ENCODE results near the gene MYO5A.

The MYO5A gene

GRCh38 chr15:52415628-52416027 is 113.1 kb downstream of the MYO5A start:
- DNase-seq: no peak

- DNase-seq: no peak
Observed at GRCh38 chr15:52414936-52415335, 113.7 kb downstream of the MYO5A start.

- DNase-seq: no peak
Observed at GRCh38 chr15:52408823-52409222, 119.9 kb downstream of the MYO5A start.

- no peak for DNase-seq
Observed at GRCh38 chr15:52407374-52407773, 121.3 kb downstream of the MYO5A start.

GRCh38 chr15:52406601-52407000 is 122.1 kb downstream of the MYO5A start:
- no peak for DNase-seq

GRCh38 chr15:52405856-52406255 is 122.8 kb downstream of the MYO5A start:
- no peak for DNase-seq

GRCh38 chr15:52397118-52397517 is 131.6 kb downstream of the MYO5A start:
- no peak for DNase-seq

- no peak for DNase-seq
Observed at GRCh38 chr15:52394118-52394517, 134.6 kb downstream of the MYO5A start.

GRCh38 chr15:52392008-52392687 is 136.5 kb downstream of the MYO5A start:
- no peak for DNase-seq

- no peak for DNase-seq
Observed at GRCh38 chr15:52391069-52391468, 137.6 kb downstream of the MYO5A start.

GRCh38 chr15:52385670-52386069 is 143.0 kb downstream of the MYO5A start:
- no peak for DNase-seq

GRCh38 chr15:52383100-52383588 is 145.5 kb downstream of the MYO5A start:
- no peak for DNase-seq

- DNase-seq: no peak
Observed at GRCh38 chr15:52382647-52383046, 146.0 kb downstream of the MYO5A start.

- no peak for DNase-seq
Observed at GRCh38 chr15:52379395-52380106, 149.1 kb downstream of the MYO5A start.

GRCh38 chr15:52378746-52379394 is 149.8 kb downstream of the MYO5A start:
- DNase-seq: no peak

- no peak for DNase-seq
Observed at GRCh38 chr15:52370010-52370409, 158.7 kb downstream of the MYO5A start.

GRCh38 chr15:52369455-52369854 is 159.2 kb downstream of the MYO5A start:
- no peak for DNase-seq

- DNase-seq: no peak
Observed at GRCh38 chr15:52369030-52369429, 159.7 kb downstream of the MYO5A start.

- no peak for DNase-seq
Observed at GRCh38 chr15:52368402-52368801, 160.3 kb downstream of the MYO5A start.

GRCh38 chr15:52362497-52362896 is 166.2 kb downstream of the MYO5A start:
- DNase-seq: no peak

- no peak for DNase-seq
Observed at GRCh38 chr15:52361975-52362494, 166.6 kb downstream of the MYO5A start.

- no peak for DNase-seq
Observed at GRCh38 chr15:52361494-52361893, 167.2 kb downstream of the MYO5A start.
